ENCODE results near the gene TCF15. TPM values are rescaled to one million over a fixed set of nuclear protein-coding genes. Genes with fewer than 3 reads are reported as not detected.
A peak's percentile ranks its signal among the peaks of the same experiment; 100 is the strongest.

Gene TCF15
- total and polyA plus RNA-seq, 2 of the 13 experiments (the other 11 are each of a cell fraction or from before 2014, with no cell fraction given): not detected

- TF ChIP-seq ELF1 (CRISPR knock-in tag; IDR thresholded peaks at IDR 0.05): peak; percentile 95
- TF ChIP-seq PTBP1 (IDR thresholded peaks at IDR 0.05; ENCODE audit: low read depth, low read length, poor library complexity, severe bottlenecking): peak; percentile 77
- TF ChIP-seq SOX5 (CRISPR knock-in tag; IDR thresholded peaks at IDR 0.05; ENCODE audit: borderline replicate concordance): peak; percentile 53; the same call in 1 of the 2 replicates
- TF ChIP-seq ZNF775 (CRISPR knock-in tag; IDR thresholded peaks at IDR 0.05; ENCODE audit: borderline replicate concordance): no peak
- peak; percentile 60 for TF ChIP-seq CEBPG (CRISPR knock-in tag; IDR thresholded peaks at IDR 0.05)
- TF ChIP-seq FOXA3 (CRISPR knock-in tag; IDR thresholded peaks at IDR 0.05): peak; percentile 57
- TF ChIP-seq JUNB (CRISPR knock-in tag; IDR thresholded peaks at IDR 0.05; ENCODE audit: borderline replicate concordance): peak; percentile 60; the same call in 1 of the 2 replicates
- peak; percentile 55; the same call in 1 of the 2 replicates for TF ChIP-seq ZBTB43 (CRISPR knock-in tag; conservative IDR thresholded peaks at IDR 0.05)
- TF ChIP-seq FOXP1 (IDR thresholded peaks at IDR 0.05): no peak
- no peak for TF ChIP-seq FOXP1 (CRISPR knock-in tag; IDR thresholded peaks at IDR 0.05)
- TF ChIP-seq FOXM1 (CRISPR knock-in tag; IDR thresholded peaks at IDR 0.05): no peak
- no peak for TF ChIP-seq NBN (conservative IDR thresholded peaks at IDR 0.05)
- peak; percentile 74; the same call in 1 of the 2 replicates for TF ChIP-seq KAT8 (CRISPR knock-in tag; IDR thresholded peaks at IDR 0.05)
- TF ChIP-seq ZNF333 (CRISPR knock-in tag; IDR thresholded peaks at IDR 0.05; ENCODE audit: borderline replicate concordance): peak; percentile 87
- peak; percentile 82; the same call in 1 of the 2 replicates for TF ChIP-seq E2F1 (CRISPR knock-in tag; IDR thresholded peaks at IDR 0.05)
- peak; percentile 39 for TF ChIP-seq SRY (CRISPR knock-in tag; IDR thresholded peaks at IDR 0.05)
- no peak for TF ChIP-seq ZNF660 (CRISPR knock-in tag; IDR thresholded peaks at IDR 0.05; ENCODE audit: borderline replicate concordance, low read depth)
- TF ChIP-seq SIN3A (IDR thresholded peaks at IDR 0.05; ENCODE audit: borderline replicate concordance, low read depth, low read length): peak; percentile 63; the same call in 1 of the 2 replicates
- peak; percentile 89; the same call in 1 of the 2 replicates for TF ChIP-seq MYC (CRISPR knock-in tag; IDR thresholded peaks at IDR 0.05; ENCODE audit: borderline replicate concordance)
- TF ChIP-seq, protein P1, sequence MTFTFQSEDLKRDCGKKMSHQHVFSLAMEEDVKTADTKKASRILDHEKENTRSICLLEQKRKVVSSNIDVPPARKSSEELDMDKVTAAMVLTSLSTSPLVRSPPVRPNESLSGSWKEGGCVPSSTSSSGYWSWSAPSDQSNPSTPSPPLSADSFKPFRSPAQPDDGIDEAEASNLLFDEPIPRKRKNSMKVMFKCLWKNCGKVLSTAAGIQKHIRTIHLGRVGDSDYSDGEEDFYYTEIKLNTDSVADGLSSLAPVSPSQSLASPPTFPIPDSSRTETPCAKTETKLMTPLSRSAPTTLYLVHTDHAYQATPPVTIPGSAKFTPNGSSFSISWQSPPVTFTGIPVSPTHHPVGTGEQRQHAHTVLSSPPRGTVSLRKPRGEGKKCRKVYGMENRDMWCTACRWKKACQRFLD (CRISPR knock-in tag; IDR thresholded peaks at IDR 0.05; ENCODE audit: borderline replicate concordance): 0 out of 2 replicates have a peak, but pooled peaks have one; percentile 31
- TF ChIP-seq ZNF605 (CRISPR knock-in tag; IDR thresholded peaks at IDR 0.05): no peak; the same call in 1 of the 2 replicates
- peak; percentile 69 for TF ChIP-seq ISL2 (CRISPR knock-in tag; IDR thresholded peaks at IDR 0.05)
- peak; percentile 71 for TF ChIP-seq RARA (CRISPR knock-in tag; IDR thresholded peaks at IDR 0.05)
- peak; percentile 22 for TF ChIP-seq ZFP36 (IDR thresholded peaks at IDR 0.05; ENCODE audit: borderline replicate concordance, low read depth, low read length, partially characterized antibody)
- no peak for TF ChIP-seq NFKBIZ (CRISPR knock-in tag; IDR thresholded peaks at IDR 0.05)
- peak; percentile 78 for TF ChIP-seq AGO2 (optimal IDR thresholded peaks at IDR 0.05; ENCODE audit: low read depth, low read length)
- TF ChIP-seq ZNF883 (CRISPR knock-in tag; IDR thresholded peaks at IDR 0.05; ENCODE audit: not compliant biosample characterization): peak; percentile 81
- TF ChIP-seq KDM6A (CRISPR knock-in tag; IDR thresholded peaks at IDR 0.05; ENCODE audit: low read depth): 0 out of 2 replicates have a peak, but pooled peaks have one; percentile 13
- TF ChIP-seq ZNF629 (CRISPR knock-in tag; conservative IDR thresholded peaks at IDR 0.05): peak; percentile 99
- no peak for TF ChIP-seq ZNF550 (CRISPR knock-in tag; IDR thresholded peaks at IDR 0.05; ENCODE audit: borderline replicate concordance)
Observed at GRCh38 chr20:645318-646106, 35.4 kb upstream of the TCF15 start (continued).

Measured in HepG2 (cell line).